K562 (cell line): Measurements from ENCODE around the gene TOMM40L. TPM values are rescaled to one million over a fixed set of nuclear protein-coding genes. Genes with fewer than 3 reads are reported as not detected.
A peak's percentile ranks its signal among the peaks of the same experiment; 100 is the strongest.

Experiments
- SIN3A ChIP-seq, 2 experiments: fragments of 150-350 bp in 1 of 2; IDR thresholded peaks; 2 replicates each; pipeline ENCODE4 v1.6.1; 2011 to 2016; ENCODE audit warnings: borderline replicate concordance in 2 of 2, low read depth in 2 of 2, low read length in 2 of 2, mild to moderate bottlenecking in 2 of 2, moderate library complexity in 2 of 2; ENCODE audit not compliant: control insufficient read depth in 1 of 2
- polyA plus RNA-seq, 8 experiments: library from polyadenylated mRNA; depleted of rRNA in 4 of 8; stranded (reverse) in 5 of 8; unstranded in 3 of 8; fragments of >200 nt; fragmentation: Nextera tagmentation in 2 of 8; fragmentation: Illumina TruSeq in 1 of 8; extraction: Ambion mirVana in 2 of 8; extraction: Trizol in 1 of 8; gene quantifications; 2 replicates each; pipeline versions ENCODE4 v1.2.1 to v1.2.3, GENCODE V29; 2011 to 2014; ENCODE audit warnings: inconsistent platforms in 1 of 8, missing spikeins in 1 of 8
- total RNA-seq, 7 experiments: library from RNA; depleted of rRNA in 6 of 7; stranded (reverse); fragments of >200 nt in 6 of 7; fragmentation: Illumina TruSeq in 2 of 7; extraction: Trizol in 2 of 7; gene quantifications; 2 replicates each; pipeline versions ENCODE4 v1.2.1 to v1.2.3, GENCODE V29; 2011 to 2021; ENCODE audit warnings: low replicate concordance in 1 of 7
- TF ChIP-seq, protein P1 (sequence below): fragments of 450-650 bp; IDR thresholded peaks from 2 replicates; pipeline ENCODE4 v1.6.1; 2016; ENCODE audit warnings: missing biosample characterization, missing genetic modification characterization
- TF ChIP-seq, protein P2 (sequence below), 2 experiments: fragments of 450-650 bp; formaldehyde crosslinking in 1 of 2; IDR thresholded peaks; 2 replicates each; pipeline versions ENCODE4 v1.4.0 to v1.6.1; 2014 to 2020; ENCODE audit warnings: mild to moderate bottlenecking in 2 of 2, borderline replicate concordance in 1 of 2, low read depth in 1 of 2
- TF ChIP-seq, protein P3 (sequence below): fragments of 250-450 bp; sonication (Bioruptor Pico); IDR thresholded peaks from 2 replicates; pipeline ENCODE4 v1.5.0; 2021; ENCODE audit warnings: mild to moderate bottlenecking, moderate library complexity
- TF ChIP-seq, protein P4 (sequence below): sonication (generic); formaldehyde crosslinking; IDR thresholded peaks from 2 replicates; pipeline ENCODE4 v1.8.1; 2023; ENCODE audit warnings: mild to moderate bottlenecking, missing genetic modification reagents

TOMM40L gene
- total and polyA plus RNA-seq, 9 of the 15 experiments (the other 6 are each of a cell fraction or from before 2014, with no cell fraction given), result 9.6 to 33.6 (median 25.2) TPM

DNA sequence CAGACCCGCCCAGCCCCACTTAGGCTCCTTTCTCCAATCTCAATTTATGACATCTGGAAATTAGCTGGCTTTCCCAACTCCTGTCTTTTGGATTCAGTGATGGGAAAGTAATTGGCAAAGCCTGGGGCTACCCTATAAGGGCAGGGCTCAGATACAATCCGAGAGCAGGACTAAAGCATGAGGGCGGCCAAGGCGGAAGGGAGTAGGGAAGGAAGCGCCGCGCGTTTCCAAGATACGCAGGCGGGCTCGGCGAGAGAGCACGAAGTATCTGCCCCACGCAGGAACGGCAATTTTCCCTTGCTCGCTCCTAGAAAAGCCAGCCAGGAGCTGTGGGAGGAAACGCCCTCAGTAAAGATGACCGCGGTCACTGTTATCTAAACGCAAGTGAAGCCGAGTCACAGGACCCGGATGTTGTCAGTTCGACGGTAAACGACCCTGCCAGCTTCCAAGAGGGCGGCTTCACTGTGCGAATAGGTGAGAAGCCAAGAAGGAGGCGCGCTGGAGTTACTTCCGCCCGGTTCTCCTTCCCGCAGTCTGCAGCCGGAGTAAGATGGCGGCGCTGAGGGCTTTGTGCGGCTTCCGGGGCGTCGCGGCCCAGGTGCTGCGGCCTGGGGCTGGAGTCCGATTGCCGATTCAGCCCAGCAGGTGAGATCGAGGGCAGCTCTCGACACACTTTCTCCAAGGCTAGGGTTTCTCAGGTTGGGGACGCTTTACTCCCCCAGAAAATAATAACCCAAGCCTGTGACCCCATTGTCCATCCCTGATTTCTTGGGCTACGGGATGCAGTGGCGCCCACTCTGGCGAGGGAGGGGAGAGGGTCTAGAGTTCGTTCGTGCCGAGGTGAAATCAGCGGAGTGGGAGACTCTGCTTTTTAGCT is 23.8 kb upstream of the TOMM40L start, which contains the start of gene NDUFS2 (continued):
- TF ChIP-seq, protein P1, sequence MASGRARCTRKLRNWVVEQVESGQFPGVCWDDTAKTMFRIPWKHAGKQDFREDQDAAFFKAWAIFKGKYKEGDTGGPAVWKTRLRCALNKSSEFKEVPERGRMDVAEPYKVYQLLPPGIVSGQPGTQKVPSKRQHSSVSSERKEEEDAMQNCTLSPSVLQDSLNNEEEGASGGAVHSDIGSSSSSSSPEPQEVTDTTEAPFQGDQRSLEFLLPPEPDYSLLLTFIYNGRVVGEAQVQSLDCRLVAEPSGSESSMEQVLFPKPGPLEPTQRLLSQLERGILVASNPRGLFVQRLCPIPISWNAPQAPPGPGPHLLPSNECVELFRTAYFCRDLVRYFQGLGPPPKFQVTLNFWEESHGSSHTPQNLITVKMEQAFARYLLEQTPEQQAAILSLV (tag), result no peak
- TF ChIP-seq, protein P2, sequence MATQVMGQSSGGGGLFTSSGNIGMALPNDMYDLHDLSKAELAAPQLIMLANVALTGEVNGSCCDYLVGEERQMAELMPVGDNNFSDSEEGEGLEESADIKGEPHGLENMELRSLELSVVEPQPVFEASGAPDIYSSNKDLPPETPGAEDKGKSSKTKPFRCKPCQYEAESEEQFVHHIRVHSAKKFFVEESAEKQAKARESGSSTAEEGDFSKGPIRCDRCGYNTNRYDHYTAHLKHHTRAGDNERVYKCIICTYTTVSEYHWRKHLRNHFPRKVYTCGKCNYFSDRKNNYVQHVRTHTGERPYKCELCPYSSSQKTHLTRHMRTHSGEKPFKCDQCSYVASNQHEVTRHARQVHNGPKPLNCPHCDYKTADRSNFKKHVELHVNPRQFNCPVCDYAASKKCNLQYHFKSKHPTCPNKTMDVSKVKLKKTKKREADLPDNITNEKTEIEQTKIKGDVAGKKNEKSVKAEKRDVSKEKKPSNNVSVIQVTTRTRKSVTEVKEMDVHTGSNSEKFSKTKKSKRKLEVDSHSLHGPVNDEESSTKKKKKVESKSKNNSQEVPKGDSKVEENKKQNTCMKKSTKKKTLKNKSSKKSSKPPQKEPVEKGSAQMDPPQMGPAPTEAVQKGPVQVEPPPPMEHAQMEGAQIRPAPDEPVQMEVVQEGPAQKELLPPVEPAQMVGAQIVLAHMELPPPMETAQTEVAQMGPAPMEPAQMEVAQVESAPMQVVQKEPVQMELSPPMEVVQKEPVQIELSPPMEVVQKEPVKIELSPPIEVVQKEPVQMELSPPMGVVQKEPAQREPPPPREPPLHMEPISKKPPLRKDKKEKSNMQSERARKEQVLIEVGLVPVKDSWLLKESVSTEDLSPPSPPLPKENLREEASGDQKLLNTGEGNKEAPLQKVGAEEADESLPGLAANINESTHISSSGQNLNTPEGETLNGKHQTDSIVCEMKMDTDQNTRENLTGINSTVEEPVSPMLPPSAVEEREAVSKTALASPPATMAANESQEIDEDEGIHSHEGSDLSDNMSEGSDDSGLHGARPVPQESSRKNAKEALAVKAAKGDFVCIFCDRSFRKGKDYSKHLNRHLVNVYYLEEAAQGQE (IDR thresholded peaks at IDR 0.05; ENCODE audit: borderline replicate concordance), result no peak
- TF ChIP-seq, protein P2 (CRISPR knock-in tag; IDR thresholded peaks at IDR 0.05; ENCODE audit: low read depth), result peak; percentile 46; the same call in 1 of the 2 replicates
- TF ChIP-seq, protein P3, sequence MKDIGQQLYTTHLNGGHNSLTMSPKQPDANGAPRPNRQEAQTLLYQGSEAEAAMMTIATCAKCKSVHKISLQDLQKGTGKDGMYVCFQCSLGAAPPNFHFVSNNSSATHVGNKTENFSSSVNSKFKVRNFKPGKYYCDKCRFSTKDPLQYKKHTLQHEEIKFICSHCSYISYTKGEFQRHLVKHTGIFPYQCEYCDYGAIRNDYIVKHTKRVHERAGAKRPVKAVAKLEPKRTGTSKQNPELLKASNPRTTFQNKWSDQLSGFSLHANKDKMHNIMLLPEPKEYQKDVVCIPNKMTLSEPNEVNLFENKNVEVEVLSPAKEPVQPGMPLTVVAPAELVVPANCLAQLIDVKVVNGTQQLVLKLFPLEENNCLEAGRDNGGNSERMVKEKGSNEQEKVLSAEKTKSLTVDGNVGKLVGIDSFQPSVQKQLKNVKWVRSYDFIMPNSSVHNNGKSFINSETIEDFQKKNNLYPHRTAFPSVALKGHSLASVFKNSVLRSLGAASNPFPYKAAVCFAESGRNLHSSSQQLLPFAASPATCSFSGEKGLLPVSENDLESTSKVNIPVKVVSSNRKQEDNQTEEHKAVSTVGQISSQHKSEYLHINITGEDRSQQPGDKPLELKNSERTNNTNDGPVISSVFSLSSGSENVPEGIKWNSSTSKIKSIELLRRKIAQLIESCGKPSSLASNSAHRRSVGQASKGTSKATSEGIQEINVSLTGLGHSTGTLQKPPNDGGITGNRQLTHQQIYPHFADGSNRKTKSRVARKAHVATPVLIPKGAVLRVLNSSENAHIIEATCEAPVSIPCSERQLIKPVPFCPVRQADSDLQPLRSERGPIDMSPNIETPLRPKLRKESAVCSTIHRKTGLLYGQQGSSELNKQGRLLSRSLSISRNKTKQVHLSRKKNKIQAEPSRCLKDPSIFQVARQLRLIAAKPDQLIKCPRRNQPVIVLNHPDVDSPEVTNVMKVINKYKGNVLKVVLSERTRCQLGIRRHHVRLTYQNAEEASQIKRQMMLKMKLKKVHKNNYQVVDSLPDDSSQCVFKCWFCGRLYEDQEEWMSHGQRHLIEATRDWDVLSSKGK, result no peak
- peak; percentile 7 to 69; a peak in 1 of 4 replicates for TF ChIP-seq SIN3A (IDR thresholded peaks at IDR 0.05; ENCODE audit: borderline replicate concordance in 2 of 2, control insufficient read depth in 1 of 2, low read depth in 2 of 2, low read length in 2 of 2)
- TF ChIP-seq, protein P4, sequence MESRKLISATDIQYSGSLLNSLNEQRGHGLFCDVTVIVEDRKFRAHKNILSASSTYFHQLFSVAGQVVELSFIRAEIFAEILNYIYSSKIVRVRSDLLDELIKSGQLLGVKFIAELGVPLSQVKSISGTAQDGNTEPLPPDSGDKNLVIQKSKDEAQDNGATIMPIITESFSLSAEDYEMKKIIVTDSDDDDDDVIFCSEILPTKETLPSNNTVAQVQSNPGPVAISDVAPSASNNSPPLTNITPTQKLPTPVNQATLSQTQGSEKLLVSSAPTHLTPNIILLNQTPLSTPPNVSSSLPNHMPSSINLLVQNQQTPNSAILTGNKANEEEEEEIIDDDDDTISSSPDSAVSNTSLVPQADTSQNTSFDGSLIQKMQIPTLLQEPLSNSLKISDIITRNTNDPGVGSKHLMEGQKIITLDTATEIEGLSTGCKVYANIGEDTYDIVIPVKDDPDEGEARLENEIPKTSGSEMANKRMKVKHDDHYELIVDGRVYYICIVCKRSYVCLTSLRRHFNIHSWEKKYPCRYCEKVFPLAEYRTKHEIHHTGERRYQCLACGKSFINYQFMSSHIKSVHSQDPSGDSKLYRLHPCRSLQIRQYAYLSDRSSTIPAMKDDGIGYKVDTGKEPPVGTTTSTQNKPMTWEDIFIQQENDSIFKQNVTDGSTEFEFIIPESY (CRISPR knock-in tag), result no peak
